ENCODE results near the gene IFNA10.
"Not testable (repeated sequence)": the region's sequence is repeated elsewhere in the genome, so short reads cannot be mapped to it uniquely, and the experiment has no call there.

The IFNA10 gene

GRCh38 chr9:21172156-21172555, 34.8 kb downstream of the IFNA10 start:
- FAIRE-seq (no peak), DNase-seq (ENCODE audit: insufficient read length, low spot score) (no peak)
- TF ChIP-seq CTCF (IDR thresholded peaks at IDR 0.05; ENCODE audit: insufficient read depth, missing control alignments): no peak

GRCh38 chr9:21171351-21171750, 35.6 kb downstream of the IFNA10 start:
- no peak for DNase-seq (ENCODE audit: insufficient read length, low spot score)
- no peak for TF ChIP-seq CTCF (IDR thresholded peaks at IDR 0.05; ENCODE audit: insufficient read depth, missing control alignments)
- no peak for FAIRE-seq

GRCh38 chr9:21166560-21166959, 40.4 kb downstream of the IFNA10 start, which contains the start of gene IFNA21:
IFNA21 (minus strand) TSS chr9:21166660; CDS start chr9:21166612, 48 bp downstream.
- not testable (repeated sequence) for FAIRE-seq; DNase-seq (ENCODE audit: insufficient read length, low spot score)

- no peak for DNase-seq (ENCODE audit: insufficient read length, low spot score)
Observed at GRCh38 chr9:21165516-21165915, 41.4 kb downstream of the IFNA10 start.

GRCh38 chr9:21160178-21160577, 46.8 kb downstream of the IFNA10 start:
- no peak for TF ChIP-seq CTCF (IDR thresholded peaks at IDR 0.05; ENCODE audit: insufficient read depth, missing control alignments)
- FAIRE-seq: no peak
- DNase-seq (ENCODE audit: insufficient read length, low spot score): no peak

More at GRCh38 chr9:21165516-21165915, 41.4 kb downstream of the IFNA10 start:
- no peak for TF ChIP-seq CTCF (IDR thresholded peaks at IDR 0.05; ENCODE audit: insufficient read depth, missing control alignments)
- FAIRE-seq: no peak

All from D721Med (cell line).